CD4-positive, alpha-beta T cell (primary cell): ENCODE data around the gene PDE9A. TPM values are rescaled to one million over a fixed set of nuclear protein-coding genes. Genes with fewer than 3 reads are reported as not detected.

Experiments used
- ATAC-seq: fragments of 200-7000 bp; cut with Tn5 transposase; one replicate; pipeline ENCODE4 v1.10.0; 2022; ENCODE audit warnings: mild to moderate bottlenecking; ENCODE audit not compliant: poor library complexity
- CTCF ChIA-PET: fragments of 350-600 bp; sonication (Branson Sonifier 250); formaldehyde crosslinking; loops from one replicate; lab custom pipeline; 2021; ENCODE audit warnings: antibody characterized with exemption, inconsistent platforms; lab: Charles Lee
- POLR2A ChIA-PET: fragments of 350-600 bp; sonication (Branson Sonifier 250); formaldehyde crosslinking; loops from one replicate; lab custom pipeline; 2021; ENCODE audit warnings: antibody characterized with exemption, inconsistent platforms; lab: Charles Lee
- DNase-seq, 14 experiments: peaks; one replicate each; pipeline ENCODE4 v3.0.0-alpha.2; 2013 to 2020; ENCODE audit warnings: mixed read lengths in 2 of 14
- H3K27ac ChIP-seq, 2 donors: one replicate each; pipeline versions ENCODE4 v1.5.1 to v1.7.0; 2013; ENCODE audit warnings: low read length in 2 of 2, low read depth in 1 of 2, mild to moderate bottlenecking in 1 of 2
- H3K27me3 ChIP-seq, 2 experiments: 1 replicate in 1 of 2; 2 replicates in 1 of 2; pipeline versions ENCODE4 v1.6.1 to v1.7.0; 2013; ENCODE audit warnings: low read length in 2 of 2, control low read depth in 1 of 2, mild to moderate bottlenecking in 1 of 2, moderate library complexity in 1 of 2; ENCODE audit not compliant: insufficient read depth in 2 of 2, control insufficient read depth in 1 of 2
- H3K36me3 ChIP-seq: one replicate; pipeline ENCODE4 v1.6.1; 2013; ENCODE audit warnings: low read length, control low read depth; ENCODE audit not compliant: insufficient read depth
- H3K4me1 ChIP-seq: one replicate; pipeline ENCODE4 v1.6.1; 2013; ENCODE audit warnings: low read length, control low read depth; ENCODE audit not compliant: insufficient read depth
- H3K4me3 ChIP-seq: one replicate; pipeline ENCODE4 v1.5.1; 2013; ENCODE audit warnings: mild to moderate bottlenecking, low read length, moderate library complexity
- H3K9me3 ChIP-seq, 2 experiments: 1 replicate in 1 of 2; 2 replicates in 1 of 2; pipeline versions ENCODE4 v1.6.1 to v1.7.0; 2013; ENCODE audit warnings: low read length in 2 of 2, mild to moderate bottlenecking in 2 of 2, control low read depth in 1 of 2, moderate library complexity in 1 of 2; ENCODE audit not compliant: control insufficient read depth in 1 of 2, insufficient read depth in 1 of 2
- H3K27ac Mint-ChIP-seq: one replicate; pipeline ENCODE4 v1.8.0; 2020; ENCODE audit warnings: mixed read lengths
- H3K27me3 Mint-ChIP-seq: one replicate; pipeline ENCODE4 v1.8.0; 2021; ENCODE audit warnings: mixed read lengths
- H3K36me3 Mint-ChIP-seq: one replicate; pipeline ENCODE4 v1.8.0; 2021; ENCODE audit warnings: low read depth, mixed read lengths
- H3K4me1 Mint-ChIP-seq: one replicate; pipeline ENCODE4 v1.8.0; 2021; ENCODE audit warnings: low read depth, mixed read lengths
- H3K4me3 Mint-ChIP-seq: one replicate; pipeline ENCODE4 v1.8.0; 2020; ENCODE audit warnings: mild to moderate bottlenecking, mixed read lengths
- H3K9me3 Mint-ChIP-seq: one replicate; pipeline ENCODE4 v1.8.0; 2020; ENCODE audit warnings: mixed read lengths
- intact Hi-C, 2 experiments: fragments of 100-400 bp; cut with DNase I in 1 of 2; cut with micrococcal nuclease in 1 of 2; formaldehyde crosslinking; loops; one replicate each; pipeline versions ENCODE4 v1.15.1 to v1.9.0; 2023 to 2025; cut with DNase I, micrococcal nuclease
- total RNA-seq, 174 experiments: library from RNA in 2 of 174; stranded (reverse) in 2 of 174; gene quantifications; one replicate each; pipeline ENCODE4 v1.2.3 and lab custom pipeline; 2021 to 2026
- TF ChIP-seq, protein P1 (sequence below): fragments of 200-600 bp; IDR thresholded peaks from one replicate; pipeline ENCODE4 v1.8.0; 2022; ENCODE audit warnings: antibody characterized with exemption, mild to moderate bottlenecking

PDE9A gene
- total RNA-seq, 2 experiments from 2014 or later, result 12.6 to 13.2 TPM

DNA sequence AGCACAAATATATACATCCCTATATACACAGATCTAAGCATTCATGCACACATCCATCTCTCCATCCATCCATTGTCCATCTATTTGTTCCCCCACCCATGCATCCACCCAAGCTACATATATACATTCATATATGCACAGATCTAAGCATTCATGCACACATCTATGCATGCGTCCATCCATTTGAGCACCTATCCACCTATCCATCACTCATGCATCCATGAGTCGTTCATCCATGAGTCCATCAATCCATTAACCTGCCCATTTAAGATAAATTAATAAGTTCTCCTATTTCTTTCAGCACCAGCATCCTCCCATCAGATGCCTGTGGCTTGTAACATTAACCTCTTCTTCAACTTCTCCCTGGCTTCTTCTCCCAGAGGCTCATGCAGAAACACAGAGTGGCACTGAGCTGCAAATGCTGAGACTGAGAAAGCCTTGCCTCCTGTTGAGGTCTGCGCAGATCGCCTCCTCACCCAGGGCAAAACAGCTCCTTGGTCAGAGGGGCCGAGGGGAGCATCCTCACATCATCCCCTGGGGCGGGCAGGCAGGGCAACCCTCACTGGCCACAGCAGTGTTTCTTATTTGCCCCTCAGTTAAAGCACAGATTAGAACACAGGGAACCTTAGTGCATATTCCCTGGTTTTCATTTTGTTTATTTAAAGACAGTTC is 17.4 kb upstream of the PDE9A start:
- no peaks in the 10 kb centered on the region for H3K27me3 Mint-ChIP-seq
- no peak overlapping the region for H3K27ac Mint-ChIP-seq
- DNase-seq (no peak), ATAC-seq (no peak)
- H3K9me3 Mint-ChIP-seq, result no peaks in the 10 kb centered on the region
- Histone ChIP-seq H3K36me3 (no peaks in the 10 kb centered on the region), H3K4me3 (no peak overlapping the region), H3K9me3 (no peaks in the 10 kb centered on the region), H3K27ac (no peak overlapping the region), H3K4me1 (peaks cover 9% of the 10 kb centered on the region), H3K27me3 (no peaks in the 10 kb centered on the region)
- H3K36me3 Mint-ChIP-seq, result no peaks in the 10 kb centered on the region
- H3K4me3 Mint-ChIP-seq, result no peak overlapping the region
- intact Hi-C loops, result no loop called here
- H3K4me1 Mint-ChIP-seq, result no peaks in the 10 kb centered on the region
- ChIA-PET POLR2A (no interaction called here), CTCF (no interaction called here)
- TF ChIP-seq, protein P1, sequence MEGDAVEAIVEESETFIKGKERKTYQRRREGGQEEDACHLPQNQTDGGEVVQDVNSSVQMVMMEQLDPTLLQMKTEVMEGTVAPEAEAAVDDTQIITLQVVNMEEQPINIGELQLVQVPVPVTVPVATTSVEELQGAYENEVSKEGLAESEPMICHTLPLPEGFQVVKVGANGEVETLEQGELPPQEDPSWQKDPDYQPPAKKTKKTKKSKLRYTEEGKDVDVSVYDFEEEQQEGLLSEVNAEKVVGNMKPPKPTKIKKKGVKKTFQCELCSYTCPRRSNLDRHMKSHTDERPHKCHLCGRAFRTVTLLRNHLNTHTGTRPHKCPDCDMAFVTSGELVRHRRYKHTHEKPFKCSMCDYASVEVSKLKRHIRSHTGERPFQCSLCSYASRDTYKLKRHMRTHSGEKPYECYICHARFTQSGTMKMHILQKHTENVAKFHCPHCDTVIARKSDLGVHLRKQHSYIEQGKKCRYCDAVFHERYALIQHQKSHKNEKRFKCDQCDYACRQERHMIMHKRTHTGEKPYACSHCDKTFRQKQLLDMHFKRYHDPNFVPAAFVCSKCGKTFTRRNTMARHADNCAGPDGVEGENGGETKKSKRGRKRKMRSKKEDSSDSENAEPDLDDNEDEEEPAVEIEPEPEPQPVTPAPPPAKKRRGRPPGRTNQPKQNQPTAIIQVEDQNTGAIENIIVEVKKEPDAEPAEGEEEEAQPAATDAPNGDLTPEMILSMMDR, result no peak

DNA sequence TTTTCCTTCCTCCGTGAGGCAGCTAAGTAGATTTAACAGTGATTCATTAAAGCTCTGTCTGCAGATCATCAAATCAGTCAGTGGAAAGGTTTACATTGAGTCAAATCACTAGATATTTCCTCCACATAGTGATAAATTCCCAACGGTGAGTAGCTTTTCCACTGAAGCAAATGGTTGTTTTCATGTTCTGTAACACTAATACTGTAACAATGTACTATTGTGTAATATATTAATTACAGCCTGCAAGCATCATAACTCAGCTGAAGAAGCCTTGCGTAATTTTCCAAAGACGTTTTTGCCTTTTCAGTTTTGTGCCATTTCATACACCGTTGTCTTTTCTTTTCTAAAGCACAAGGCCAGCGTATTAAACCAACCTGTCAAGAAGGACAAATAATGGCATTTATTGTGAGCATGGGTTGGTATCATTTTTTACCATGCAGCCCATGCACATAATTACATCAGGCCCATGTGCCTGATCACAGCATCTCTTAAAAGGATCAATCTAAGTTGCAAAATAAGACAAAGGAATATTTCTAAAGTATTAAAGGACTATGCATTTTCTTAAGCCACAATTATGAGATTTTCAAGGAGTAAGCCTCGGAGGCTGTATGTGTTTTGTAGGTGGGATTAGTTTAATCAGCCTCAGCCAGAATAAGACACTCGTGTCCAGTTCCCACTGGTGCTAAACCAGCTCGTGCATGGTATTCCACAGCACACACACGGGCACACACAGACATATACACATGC is 16.7 kb upstream of the PDE9A start:
- DNase-seq (no peak), ATAC-seq (no peak)
- H3K36me3 ChIP-seq, result no peaks in the 10 kb centered on the region
- TF ChIP-seq, protein P1, result no peak
- ChIA-PET CTCF (no interaction called here), POLR2A (no interaction called here)
- intact Hi-C loops, result no loop called here
- H3K4me3 Mint-ChIP-seq, result no peak overlapping the region
- H3K36me3 Mint-ChIP-seq, result no peaks in the 10 kb centered on the region
- no peaks in the 10 kb centered on the region for H3K9me3 Mint-ChIP-seq
- H3K9me3 ChIP-seq, result no peaks in the 10 kb centered on the region
- H3K27ac ChIP-seq, result no peak overlapping the region
- peaks cover 3% of the 10 kb centered on the region for H3K4me1 ChIP-seq
- H3K4me1 Mint-ChIP-seq, result no peaks in the 10 kb centered on the region
- no peak overlapping the region for H3K4me3 ChIP-seq
- H3K27ac Mint-ChIP-seq, result no peak overlapping the region
- H3K27me3 ChIP-seq, result no peaks in the 10 kb centered on the region
- no peaks in the 10 kb centered on the region for H3K27me3 Mint-ChIP-seq

DNA sequence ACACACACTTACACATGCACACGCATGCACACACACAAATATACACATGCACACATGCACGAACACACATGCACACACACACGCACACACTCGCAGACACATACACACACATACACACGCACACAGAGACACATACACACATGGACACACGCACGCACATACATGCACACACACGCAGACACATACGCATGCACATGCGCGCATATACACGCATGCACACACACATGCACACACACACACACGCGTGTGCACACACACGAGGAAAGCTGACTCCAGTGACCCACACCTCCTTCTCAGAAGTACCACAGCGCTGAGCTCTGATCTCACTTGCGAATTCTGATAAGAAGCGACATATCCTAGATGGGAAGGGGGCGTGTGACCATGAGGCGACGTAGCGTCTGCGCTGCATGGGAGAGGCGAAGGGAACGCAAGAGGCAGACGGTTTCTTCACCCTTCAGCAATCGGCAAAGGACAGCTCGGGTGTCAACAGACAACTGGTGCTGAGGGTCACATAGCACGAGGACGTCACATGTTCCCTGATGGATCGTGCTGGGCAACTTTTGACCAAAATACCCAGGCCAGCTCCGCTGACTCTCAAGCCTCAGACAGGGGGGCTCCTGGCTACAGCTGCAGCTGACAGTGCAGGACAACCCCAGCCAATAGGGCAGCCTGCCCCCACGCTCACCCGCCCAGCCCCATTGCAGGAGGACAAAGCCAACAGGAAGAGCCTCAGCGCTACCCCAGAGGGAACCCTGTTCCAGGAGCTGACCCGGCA is 16.0 kb upstream of the PDE9A start:
- Histone ChIP-seq H3K27ac (no peak overlapping the region), H3K4me3 (no peak overlapping the region), H3K9me3 (no peaks in the 10 kb centered on the region), H3K4me1 (peaks cover 2% of the 10 kb centered on the region), H3K27me3 (no peaks in the 10 kb centered on the region), H3K36me3 (no peaks in the 10 kb centered on the region)
- TF ChIP-seq, protein P1, result no peak
- no peak overlapping the region for H3K4me3 Mint-ChIP-seq
- ATAC-seq (no peak), DNase-seq (no peak)
- H3K27me3 Mint-ChIP-seq, result peaks cover 5% of the 10 kb centered on the region
- no peaks in the 10 kb centered on the region for H3K4me1 Mint-ChIP-seq
- ChIA-PET CTCF (no interaction called here), POLR2A (no interaction called here)
- H3K9me3 Mint-ChIP-seq, result no peaks in the 10 kb centered on the region
- H3K27ac Mint-ChIP-seq, result no peak overlapping the region
- no peaks in the 10 kb centered on the region for H3K36me3 Mint-ChIP-seq
- intact Hi-C loops, result no loop called here
